Uterus (tissue), 4 donors: ENCODE results near the gene DNAJC25. TPM values are rescaled to one million over a fixed set of nuclear protein-coding genes. Genes with fewer than 3 reads are reported as not detected.

Experiments
- DNase-seq, 2 donors: peaks; one replicate each; pipeline ENCODE4 v3.0.0-alpha.2; 2019 to 2020
- H3K27ac ChIP-seq, 2 donors: fragments of 200-600 bp; sonication (generic); 1 replicate in 1 of 2; 2 replicates in 1 of 2; pipeline ENCODE4 v1.5.1; 2016 to 2018
- H3K27me3 ChIP-seq, 2 donors: fragments of 200-600 bp; sonication (generic); one replicate each; pipeline ENCODE4 v1.5.1; 2018 to 2019; ENCODE audit warnings: control low read depth in 1 of 2
- H3K36me3 ChIP-seq, 2 donors: fragments of 200-600 bp; sonication (generic); one replicate each; pipeline ENCODE4 v1.5.1; 2019; ENCODE audit warnings: control low read depth in 1 of 2
- H3K4me1 ChIP-seq, 2 donors: fragments of 200-600 bp; sonication (generic); one replicate each; pipeline ENCODE4 v1.5.1; 2018 to 2019; ENCODE audit warnings: control low read depth in 1 of 2
- H3K4me3 ChIP-seq, 2 donors: fragments of 200-600 bp; sonication (generic); 1 replicate in 1 of 2; 2 replicates in 1 of 2; pipeline ENCODE4 v1.5.1; 2018 to 2019; ENCODE audit warnings: mild to moderate bottlenecking in 1 of 2
- H3K9me3 ChIP-seq, 2 donors: fragments of 200-600 bp; sonication (generic); one replicate each; pipeline ENCODE4 v1.5.1; 2019; ENCODE audit warnings: control low read depth in 1 of 2
- POLR2A ChIP-seq, 2 donors: fragments of 450-650 bp; IDR thresholded peaks; one replicate each; pipeline ENCODE4 v1.6.1; 2016; ENCODE audit warnings: antibody characterized with exemption in 2 of 2, mild to moderate bottlenecking in 1 of 2, moderate library complexity in 1 of 2
- intact Hi-C: fragments of 100-400 bp; cut with DNase I; formaldehyde crosslinking; loops from one replicate; pipeline ENCODE4 v1.15.1; 2023; ENCODE audit warnings: low total_unique reads
- total RNA-seq, 4 donors: library from RNA; depleted of rRNA in 3 of 4; stranded (reverse); fragments of >200 nt in 3 of 4; gene quantifications; one replicate each; pipeline versions ENCODE4 v1.1.0 to v1.2.4, GENCODE V29; 2014 to 2023
- TF ChIP-seq, protein P1 (sequence below), 4 experiments: fragments of 200-600 bp in 2 of 4; fragments of 450-650 bp in 2 of 4; sonication (generic) in 2 of 4; IDR thresholded peaks; one replicate each; pipeline ENCODE4 v1.5.1; 2016 to 2019; ENCODE audit warnings: antibody characterized with exemption in 4 of 4, mild to moderate bottlenecking in 2 of 4, moderate library complexity in 1 of 4
- donor health status: DM: yes; HTN: yes; CAD: no.

Gene DNAJC25
- total RNA-seq, 4 donors from 2014 or later: 8.4 to 24.7 (median 9.1) TPM; not detected in 1

GRCh38 chr9:111633389-111633736 lies 2.2 kb downstream of the DNAJC25 start:
- Histone ChIP-seq H3K4me3 (no peak overlapping the region), H3K36me3 (no peaks in the 10 kb centered on the region), H3K4me1 (no peaks in the 10 kb centered on the region), H3K9me3 (no peaks in the 10 kb centered on the region), H3K27ac (no peak overlapping the region), H3K27me3 (no peaks in the 10 kb centered on the region)
- intact Hi-C loops: no loop called here
- no peak for DNase-seq
- TF ChIP-seq POLR2A (IDR thresholded peaks at IDR 0.05): no peak
- TF ChIP-seq, protein P1, sequence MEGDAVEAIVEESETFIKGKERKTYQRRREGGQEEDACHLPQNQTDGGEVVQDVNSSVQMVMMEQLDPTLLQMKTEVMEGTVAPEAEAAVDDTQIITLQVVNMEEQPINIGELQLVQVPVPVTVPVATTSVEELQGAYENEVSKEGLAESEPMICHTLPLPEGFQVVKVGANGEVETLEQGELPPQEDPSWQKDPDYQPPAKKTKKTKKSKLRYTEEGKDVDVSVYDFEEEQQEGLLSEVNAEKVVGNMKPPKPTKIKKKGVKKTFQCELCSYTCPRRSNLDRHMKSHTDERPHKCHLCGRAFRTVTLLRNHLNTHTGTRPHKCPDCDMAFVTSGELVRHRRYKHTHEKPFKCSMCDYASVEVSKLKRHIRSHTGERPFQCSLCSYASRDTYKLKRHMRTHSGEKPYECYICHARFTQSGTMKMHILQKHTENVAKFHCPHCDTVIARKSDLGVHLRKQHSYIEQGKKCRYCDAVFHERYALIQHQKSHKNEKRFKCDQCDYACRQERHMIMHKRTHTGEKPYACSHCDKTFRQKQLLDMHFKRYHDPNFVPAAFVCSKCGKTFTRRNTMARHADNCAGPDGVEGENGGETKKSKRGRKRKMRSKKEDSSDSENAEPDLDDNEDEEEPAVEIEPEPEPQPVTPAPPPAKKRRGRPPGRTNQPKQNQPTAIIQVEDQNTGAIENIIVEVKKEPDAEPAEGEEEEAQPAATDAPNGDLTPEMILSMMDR (IDR thresholded peaks at IDR 0.05): no peak

DNA sequence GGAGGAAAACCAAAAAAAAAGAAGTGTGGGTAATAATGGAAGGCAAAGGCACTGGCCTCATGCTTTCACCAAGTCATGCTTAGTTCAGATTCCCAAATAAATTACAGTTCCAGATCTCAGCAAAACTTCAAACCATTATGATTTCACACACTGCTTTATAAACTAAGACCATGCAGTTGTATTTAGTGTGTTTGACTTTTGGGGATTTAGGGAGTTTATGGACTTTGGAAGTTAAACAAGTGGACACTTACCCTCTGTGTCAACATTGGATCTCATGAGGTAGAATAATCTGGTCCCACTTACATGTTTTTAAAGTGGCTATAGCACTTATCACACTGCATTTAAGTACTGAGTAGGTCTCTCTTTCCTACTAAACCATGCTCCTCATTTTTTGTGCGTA lies 3.7 kb downstream of the DNAJC25 start:
- H3K27ac ChIP-seq: no peak overlapping the region
- intact Hi-C loops: no loop called here
- no peak for DNase-seq
- no peaks in the 10 kb centered on the region for H3K36me3 ChIP-seq
- H3K4me3 ChIP-seq: no peak overlapping the region
- H3K9me3 ChIP-seq: no peaks in the 10 kb centered on the region
- H3K4me1 ChIP-seq: no peaks in the 10 kb centered on the region
- no peaks in the 10 kb centered on the region for H3K27me3 ChIP-seq
- TF ChIP-seq POLR2A (IDR thresholded peaks at IDR 0.05): no peak
- TF ChIP-seq, protein P1 (IDR thresholded peaks at IDR 0.05): no peak

DNA sequence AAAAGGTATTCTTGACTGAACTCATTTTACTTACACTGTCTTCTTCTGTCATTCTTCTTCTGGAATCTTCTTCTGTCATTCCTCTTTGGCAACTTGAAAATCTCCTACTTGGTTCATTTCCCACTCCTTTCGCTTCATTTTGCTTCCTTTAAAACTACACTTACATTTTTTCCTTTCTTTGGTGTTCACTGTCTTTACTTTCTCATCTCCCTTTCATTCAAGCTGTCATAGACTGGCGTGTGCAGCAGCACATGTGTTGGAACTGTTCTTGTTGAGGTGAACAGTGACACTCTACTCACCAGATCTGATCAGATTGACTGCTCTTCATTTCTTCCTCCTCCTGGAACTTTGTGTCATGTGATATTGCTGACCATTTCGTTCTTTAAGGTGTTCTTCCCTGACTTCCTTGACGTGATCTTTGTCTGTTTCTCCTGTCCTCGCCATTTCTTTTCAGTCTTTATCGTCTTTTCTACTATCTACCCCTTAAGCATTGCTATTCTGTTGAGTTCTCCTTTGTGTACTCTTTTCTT lies 6.4 kb downstream of the DNAJC25 start:
- Histone ChIP-seq H3K27ac (no peak overlapping the region), H3K4me1 (no peaks in the 10 kb centered on the region), H3K9me3 (no peaks in the 10 kb centered on the region), H3K27me3 (no peaks in the 10 kb centered on the region), H3K4me3 (no peak overlapping the region), H3K36me3 (no peaks in the 10 kb centered on the region)
- intact Hi-C loops: no loop called here
- no peak for DNase-seq
- TF ChIP-seq POLR2A (IDR thresholded peaks at IDR 0.05): no peak
- TF ChIP-seq, protein P1 (IDR thresholded peaks at IDR 0.05): no peak

GRCh38 chr9:111644195-111644772 lies 13.2 kb downstream of the DNAJC25 start:
- no peak for DNase-seq
- Histone ChIP-seq H3K27ac (no peak overlapping the region), H3K9me3 (no peaks in the 10 kb centered on the region), H3K27me3 (no peaks in the 10 kb centered on the region), H3K36me3 (no peaks in the 10 kb centered on the region), H3K4me3 (no peak overlapping the region), H3K4me1 (peaks cover 0 to 6% of the 10 kb centered on the region in 2 donors)
- TF ChIP-seq, protein P1 (IDR thresholded peaks at IDR 0.05): no peak
- no peak for TF ChIP-seq POLR2A (IDR thresholded peaks at IDR 0.05)
- intact Hi-C loops: no loop called here

- H3K27me3 ChIP-seq: no peaks in the 10 kb centered on the region
- intact Hi-C loops: no loop called here
- H3K4me1 ChIP-seq: peaks cover 0 to 6% of the 10 kb centered on the region in 2 donors
- DNase-seq: peak in 1 of 2 donors; percentile 31
- H3K27ac ChIP-seq: no peak overlapping the region
- no peak overlapping the region for H3K4me3 ChIP-seq
- H3K36me3 ChIP-seq: no peaks in the 10 kb centered on the region
- TF ChIP-seq POLR2A (IDR thresholded peaks at IDR 0.05): no peak
- TF ChIP-seq, protein P1 (IDR thresholded peaks at IDR 0.05): no peak
- no peaks in the 10 kb centered on the region for H3K9me3 ChIP-seq
Measured at GRCh38 chr9:111645806-111646205, 14.7 kb downstream of the DNAJC25 start.
